Fibroblast of lung (primary cell): ENCODE measurements around the gene ALDOA.

Experiments used
- CTCF ChIP-seq, 2 donors: IDR thresholded peaks in 1 of 2; conservative IDR thresholded peaks in 1 of 2; 1 replicate in 1 of 2; 2 replicates in 1 of 2; pipeline ENCODE4 v1.5.1; 2011 to 2012; ENCODE audit warnings: low read length in 2 of 2, control low read depth in 1 of 2, inconsistent platforms in 1 of 2, low read depth in 1 of 2, mild to moderate bottlenecking in 1 of 2
- EZH2 ChIP-seq: IDR thresholded peaks from 2 replicates; pipeline ENCODE4 v1.5.1; 2012; ENCODE audit warnings: low read length, control low read depth, mild to moderate bottlenecking; ENCODE audit errors: missing control alignments

DNA sequence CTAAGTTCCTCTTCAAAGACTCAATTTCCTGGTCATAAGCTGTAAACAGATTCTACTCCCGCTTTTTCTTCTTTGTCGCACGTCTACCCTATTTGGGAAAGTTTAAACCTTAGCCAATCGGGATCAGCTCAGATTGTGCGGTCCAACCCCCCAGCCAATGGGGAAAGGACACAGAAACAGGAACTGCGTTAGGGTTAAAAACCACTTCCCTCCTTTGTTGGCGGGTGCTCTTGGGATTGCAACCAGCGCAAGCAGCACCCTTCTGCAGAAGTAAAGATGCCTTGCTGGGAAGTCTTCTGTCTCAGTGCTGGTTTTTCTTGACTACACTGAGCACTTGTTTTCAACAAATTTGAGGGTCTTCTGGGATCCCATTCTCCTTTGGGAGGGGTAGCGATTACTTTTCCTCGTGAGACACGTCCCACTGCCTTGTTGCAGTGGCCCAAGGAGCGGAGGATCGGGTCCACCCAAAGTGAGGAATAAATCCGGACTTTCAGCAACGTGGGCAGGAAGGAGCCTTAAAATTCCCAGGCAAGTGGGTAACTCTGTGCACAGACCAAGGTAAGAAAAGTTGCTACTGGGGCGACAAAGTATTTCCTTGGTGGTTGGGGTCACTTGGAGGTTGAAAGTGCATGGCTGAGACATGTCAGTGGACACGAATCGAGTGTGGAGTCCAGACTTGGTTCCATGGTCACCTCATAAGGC lies 31.5 kb downstream of the ALDOA start:
- TF ChIP-seq CTCF (conservative IDR thresholded peaks at IDR 0.05 in 1 of 2, IDR thresholded peaks at IDR 0.05 in 1 of 2; ENCODE audit: low read depth in 1 of 2, low read length in 2 of 2) (no peak), EZH2 (no peak)
